Activated CD4-positive, alpha-beta T cell treated with anti-CD3 and anti-CD28 coated beads, Interleukin-2, amount 50 U/mL, for 16 hours (primary cell): Measurements from ENCODE around the gene SLCO1B3.
"Not testable (repeated sequence)": the region's sequence is repeated elsewhere in the genome, so short reads cannot be mapped to it uniquely, and the experiment has no call there.

Experiments used
- DNase-seq: peaks from one replicate; pipeline ENCODE4 v3.0.0-alpha.2; 2020

Gene SLCO1B3

GRCh38 chr12:20810487-20810886 is at the start of gene SLCO1B3:
Gene SLCO1B3, plus strand, starts transcription at chr12:20810705. Its CDS starts 5,034 bp downstream, at chr12:20815739.
- no peak for DNase-seq

GRCh38 chr12:20777420-20777819 is 33.1 kb upstream of the SLCO1B3 start:
- no peak for DNase-seq

- no peak for DNase-seq
Measured at GRCh38 chr12:20778969-20779368, 31.5 kb upstream of the SLCO1B3 start.

GRCh38 chr12:20779971-20780370 is 30.5 kb upstream of the SLCO1B3 start:
- DNase-seq: not testable (repeated sequence)

GRCh38 chr12:20783796-20784357 is 26.6 kb upstream of the SLCO1B3 start:
- not testable (repeated sequence) for DNase-seq

GRCh38 chr12:20792971-20793370 is 17.5 kb upstream of the SLCO1B3 start:
- no peak for DNase-seq

GRCh38 chr12:20798554-20798953 is 12.0 kb upstream of the SLCO1B3 start:
- peak; percentile 3 for DNase-seq

GRCh38 chr12:20800160-20800559 is 10.3 kb upstream of the SLCO1B3 start:
- no peak for DNase-seq

GRCh38 chr12:20801035-20801434 is 9.5 kb upstream of the SLCO1B3 start:
- DNase-seq: no peak

- DNase-seq: no peak
Measured at GRCh38 chr12:20805921-20806320, 4.6 kb upstream of the SLCO1B3 start.

- DNase-seq: no peak
Measured at GRCh38 chr12:20807192-20808080, 3.1 kb upstream of the SLCO1B3 start.

GRCh38 chr12:20808521-20808920 is 2.0 kb upstream of the SLCO1B3 start:
- no peak for DNase-seq

GRCh38 chr12:20815574-20815973 is 5.1 kb downstream of the SLCO1B3 start:
- no peak for DNase-seq

- no peak for DNase-seq
Measured at GRCh38 chr12:20822415-20822814, 11.9 kb downstream of the SLCO1B3 start.

- DNase-seq: no peak
Measured at GRCh38 chr12:20822925-20823324, 12.4 kb downstream of the SLCO1B3 start.

GRCh38 chr12:20829919-20830318 is 19.4 kb downstream of the SLCO1B3 start:
- DNase-seq: no peak

- DNase-seq: no peak
Measured at GRCh38 chr12:20830456-20830855, 20.0 kb downstream of the SLCO1B3 start.

- DNase-seq: no peak
Measured at GRCh38 chr12:20832911-20833310, 22.4 kb downstream of the SLCO1B3 start.

GRCh38 chr12:20852649-20853048 is 42.1 kb downstream of the SLCO1B3 start:
- DNase-seq: no peak

- no peak for DNase-seq
Measured at GRCh38 chr12:20863056-20863455, 52.6 kb downstream of the SLCO1B3 start.

GRCh38 chr12:20865873-20866272 is 55.4 kb downstream of the SLCO1B3 start:
- no peak for DNase-seq

- no peak for DNase-seq
Measured at GRCh38 chr12:20868277-20868676, 57.8 kb downstream of the SLCO1B3 start.

GRCh38 chr12:20883288-20883687 is 72.8 kb downstream of the SLCO1B3 start:
- DNase-seq: no peak

- no peak for DNase-seq
Measured at GRCh38 chr12:20885116-20885515, 74.6 kb downstream of the SLCO1B3 start.
